ENCODE results near the gene CFAP299.
A peak's percentile ranks its signal among the peaks of the same experiment; 100 is the strongest.

CFAP299 gene

GRCh38 chr4:80926891-80927290, 591.4 kb downstream of the CFAP299 start:
- Histone ChIP-seq H3K4me2 (ENCODE audit: low read depth, low read length, poor library complexity, severe bottlenecking) (peak overlapping the region; percentile 22), H3K79me2 (ENCODE audit: insufficient read depth, low read length) (no peaks in the 10 kb centered on the region), H3K9ac (ENCODE audit: low read length) (no peak overlapping the region), H3K9me3 (ENCODE audit: insufficient read depth, low read length) (no peaks in the 10 kb centered on the region), H3K9me2 (replicated peaks; ENCODE audit: insufficient read depth, low read length) (no peaks in the 10 kb centered on the region), H4K20me1 (ENCODE audit: low read depth, low read length) (no peaks in the 10 kb centered on the region), H3K36me3 (ENCODE audit: low read length) (no peaks in the 10 kb centered on the region), H3K27me3 (ENCODE audit: low read length) (no peaks in the 10 kb centered on the region), H3K4me3 (ENCODE audit: insufficient read depth, low read length, poor library complexity, severe bottlenecking) (no peak overlapping the region), H3F3A (ENCODE audit: insufficient read depth) (0 out of 2 replicates have a peak, but pooled peaks cover 2% of the 10 kb centered on the region), H3K27ac (ENCODE audit: low read depth, low read length) (no peak overlapping the region), H2AFZ (ENCODE audit: low read depth, low read length, severe bottlenecking) (no peak overlapping the region)
- TF ChIP-seq CTCF (IDR thresholded peaks at IDR 0.05; ENCODE audit: insufficient read depth, low read length, poor library complexity, severe bottlenecking) (no peak), EZH2phosphoT487 (conservative IDR thresholded peaks at IDR 0.05; ENCODE audit: low read length) (no peak)

GRCh38 chr4:80927420-80927819, 591.9 kb downstream of the CFAP299 start:
- H3K4me3 ChIP-seq (ENCODE audit: insufficient read depth, low read length, poor library complexity, severe bottlenecking): no peak overlapping the region
- no peaks in the 10 kb centered on the region for H3K9me2 ChIP-seq (replicated peaks; ENCODE audit: insufficient read depth, low read length)
- no peaks in the 10 kb centered on the region for H3K9me3 ChIP-seq (ENCODE audit: insufficient read depth, low read length)
- H3K79me2 ChIP-seq (ENCODE audit: insufficient read depth, low read length): no peaks in the 10 kb centered on the region
- no peak overlapping the region for H2AFZ ChIP-seq (ENCODE audit: low read depth, low read length, severe bottlenecking)
- TF ChIP-seq EZH2phosphoT487 (conservative IDR thresholded peaks at IDR 0.05; ENCODE audit: low read length) (no peak), CTCF (IDR thresholded peaks at IDR 0.05; ENCODE audit: insufficient read depth, low read length, poor library complexity, severe bottlenecking) (no peak)
- H3K36me3 ChIP-seq (ENCODE audit: low read length): no peaks in the 10 kb centered on the region
- no peak overlapping the region for H3K9ac ChIP-seq (ENCODE audit: low read length)
- H3F3A ChIP-seq (ENCODE audit: insufficient read depth): 0 out of 2 replicates have a peak, but pooled peaks cover 2% of the 10 kb centered on the region
- no peaks in the 10 kb centered on the region for H3K27me3 ChIP-seq (ENCODE audit: low read length)
- H3K4me2 ChIP-seq (ENCODE audit: low read depth, low read length, poor library complexity, severe bottlenecking): no peak overlapping the region
- H4K20me1 ChIP-seq (ENCODE audit: low read depth, low read length): no peaks in the 10 kb centered on the region
- no peak overlapping the region for H3K27ac ChIP-seq (ENCODE audit: low read depth, low read length)

GRCh38 chr4:80931631-80932081, 596.1 kb downstream of the CFAP299 start:
- Histone ChIP-seq H3K9me3 (ENCODE audit: insufficient read depth, low read length) (no peaks in the 10 kb centered on the region), H3K79me2 (ENCODE audit: insufficient read depth, low read length) (no peaks in the 10 kb centered on the region), H4K20me1 (ENCODE audit: low read depth, low read length) (no peaks in the 10 kb centered on the region), H3K4me3 (ENCODE audit: insufficient read depth, low read length, poor library complexity, severe bottlenecking) (no peak overlapping the region), H3K27me3 (ENCODE audit: low read length) (no peaks in the 10 kb centered on the region), H3K27ac (ENCODE audit: low read depth, low read length) (no peak overlapping the region), H3K9me2 (replicated peaks; ENCODE audit: insufficient read depth, low read length) (no peaks in the 10 kb centered on the region), H3K4me2 (ENCODE audit: low read depth, low read length, poor library complexity, severe bottlenecking) (no peak overlapping the region), H2AFZ (ENCODE audit: low read depth, low read length, severe bottlenecking) (no peak overlapping the region), H3K9ac (ENCODE audit: low read length) (no peak overlapping the region), H3F3A (ENCODE audit: insufficient read depth) (no peaks in the 10 kb centered on the region), H3K36me3 (ENCODE audit: low read length) (no peaks in the 10 kb centered on the region)
- no peak for TF ChIP-seq CTCF (IDR thresholded peaks at IDR 0.05; ENCODE audit: insufficient read depth, low read length, poor library complexity, severe bottlenecking)
- no peak for TF ChIP-seq EZH2phosphoT487 (conservative IDR thresholded peaks at IDR 0.05; ENCODE audit: low read length)
